T-helper 1 cell treated with Interleukin-12 subunit alpha and Interleukin-12 subunit beta and Interleukin-4 antibody, amounts not matched to agents 30 μg/mL and 1 μg/mL, for 36 hours (primary cell): ENCODE results near the gene MMP20.
A peak's percentile ranks its signal among the peaks of the same experiment; 100 is the strongest.

ENCODE experiments used
- H3K27ac Mint-ChIP-seq: one replicate; pipeline ENCODE4 v1.8.0; 2021; ENCODE audit warnings: mild to moderate bottlenecking, mixed read lengths
- H3K27me3 Mint-ChIP-seq: one replicate; pipeline ENCODE4 v1.8.0; 2021; ENCODE audit warnings: low read depth, mixed read lengths
- H3K36me3 Mint-ChIP-seq: one replicate; pipeline ENCODE4 v1.8.0; 2021; ENCODE audit warnings: low read depth, mixed read lengths
- H3K4me1 Mint-ChIP-seq: one replicate; pipeline ENCODE4 v1.8.0; 2021; ENCODE audit warnings: low read depth, mixed read lengths
- H3K4me3 Mint-ChIP-seq: one replicate; pipeline ENCODE4 v1.8.0; 2021; ENCODE audit warnings: mild to moderate bottlenecking, moderate library complexity, mixed read lengths
- H3K9me3 Mint-ChIP-seq: one replicate; pipeline ENCODE4 v1.8.0; 2021; ENCODE audit warnings: mixed read lengths

MMP20 gene

GRCh38 chr11:102572554-102573220 lies 52.4 kb downstream of the MMP20 start:
- Mint-ChIP-seq H3K36me3 (peaks cover 13% of the 10 kb centered on the region), H3K9me3 (peaks cover 44% of the 10 kb centered on the region), H3K27me3 (no peaks in the 10 kb centered on the region), H3K4me3 (no peak overlapping the region), H3K27ac (no peak overlapping the region), H3K4me1 (peaks cover 21% of the 10 kb centered on the region)

- Mint-ChIP-seq H3K27ac (no peak overlapping the region), H3K4me1 (peaks cover 2% of the 10 kb centered on the region), H3K4me3 (no peak overlapping the region), H3K27me3 (no peaks in the 10 kb centered on the region), H3K9me3 (peaks cover 45% of the 10 kb centered on the region), H3K36me3 (peaks cover 15% of the 10 kb centered on the region)
Measured at GRCh38 chr11:102568851-102569250, 56.3 kb downstream of the MMP20 start.

DNA sequence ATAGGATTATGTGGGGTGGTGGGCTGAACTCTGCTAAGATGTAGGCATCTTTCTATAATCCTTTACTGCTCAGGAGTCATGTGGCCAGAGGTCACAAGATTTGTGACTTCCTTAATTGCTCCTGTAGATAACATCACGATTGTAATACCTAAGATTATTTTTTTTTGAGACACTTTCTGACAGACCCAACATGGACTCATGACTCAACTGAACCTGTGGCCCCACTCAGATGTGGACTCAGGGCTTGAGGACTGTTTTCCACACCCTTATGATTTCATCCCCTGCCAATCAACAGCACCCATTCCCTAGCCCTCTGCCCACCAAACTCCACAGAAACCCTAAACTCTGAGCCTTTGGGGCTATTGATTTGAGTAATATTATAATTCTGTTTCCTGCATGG lies 59.0 kb downstream of the MMP20 start:
- peaks cover 34% of the 10 kb centered on the region for H3K9me3 Mint-ChIP-seq
- H3K4me1 Mint-ChIP-seq = peaks cover 23% of the 10 kb centered on the region
- H3K4me3 Mint-ChIP-seq = no peak overlapping the region
- H3K27ac Mint-ChIP-seq = no peak overlapping the region
- H3K36me3 Mint-ChIP-seq = peaks cover 17% of the 10 kb centered on the region
- H3K27me3 Mint-ChIP-seq = peaks cover 14% of the 10 kb centered on the region

- H3K4me3 Mint-ChIP-seq = no peak overlapping the region
- H3K27me3 Mint-ChIP-seq = peaks cover 14% of the 10 kb centered on the region
- H3K9me3 Mint-ChIP-seq = peaks cover 26% of the 10 kb centered on the region
- H3K27ac Mint-ChIP-seq = no peak overlapping the region
- peaks cover 15% of the 10 kb centered on the region for H3K36me3 Mint-ChIP-seq
- H3K4me1 Mint-ChIP-seq = peaks cover 39% of the 10 kb centered on the region
Measured at GRCh38 chr11:102564110-102564509, 61.0 kb downstream of the MMP20 start.

DNA sequence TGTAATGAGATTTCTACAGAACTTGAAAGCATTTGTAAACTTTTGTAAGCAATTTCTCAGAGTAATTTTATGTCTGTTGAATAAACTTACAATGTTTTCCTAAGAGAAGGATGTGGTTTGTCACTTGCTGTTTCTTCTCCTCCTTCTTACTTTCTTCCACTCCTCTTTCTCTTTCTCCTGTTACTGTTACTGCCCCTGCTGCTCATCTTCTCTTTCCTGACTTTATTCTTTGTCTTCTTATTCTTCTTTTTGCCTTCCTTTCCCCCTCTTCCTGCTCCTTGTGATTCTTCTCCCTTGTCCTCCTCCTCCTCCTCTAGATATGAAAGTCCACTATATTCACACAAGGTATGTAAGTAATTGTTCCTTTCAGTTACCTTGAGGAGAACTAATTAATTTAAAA lies 63.5 kb downstream of the MMP20 start:
- H3K27ac Mint-ChIP-seq = peak overlapping the region; percentile 28
- peak overlapping the region; percentile 47 for H3K4me3 Mint-ChIP-seq
- H3K27me3 Mint-ChIP-seq = peaks cover 14% of the 10 kb centered on the region
- peaks cover 7% of the 10 kb centered on the region for H3K36me3 Mint-ChIP-seq
- peaks cover 5% of the 10 kb centered on the region for H3K9me3 Mint-ChIP-seq
- peaks cover 40% of the 10 kb centered on the region for H3K4me1 Mint-ChIP-seq

GRCh38 chr11:102560555-102561011 lies 64.5 kb downstream of the MMP20 start:
- Mint-ChIP-seq H3K4me3 (peak overlapping the region; percentile 65), H3K9me3 (no peaks in the 10 kb centered on the region), H3K4me1 (peaks cover 40% of the 10 kb centered on the region), H3K27ac (peak overlapping the region; percentile 50), H3K36me3 (peaks cover 7% of the 10 kb centered on the region), H3K27me3 (peaks cover 14% of the 10 kb centered on the region)

DNA sequence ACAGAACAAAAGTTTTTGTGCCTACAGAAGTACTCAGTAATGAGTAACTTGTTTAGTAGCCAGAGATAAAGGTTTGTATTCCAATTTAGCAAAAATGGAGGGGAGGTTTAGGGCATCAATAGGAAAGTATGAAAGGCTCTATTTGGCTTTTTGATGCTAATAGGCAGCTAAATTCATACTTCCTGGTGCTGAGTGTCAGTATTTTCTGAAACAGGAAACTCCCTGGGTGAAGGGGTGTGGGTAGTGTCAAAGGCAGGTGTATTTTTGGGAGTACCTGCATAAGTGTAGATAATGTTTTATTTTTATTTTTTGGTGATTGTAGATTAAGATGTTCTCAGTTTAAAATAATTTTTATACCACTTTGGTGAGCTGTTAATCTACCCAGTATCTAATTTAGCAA lies 65.3 kb downstream of the MMP20 start:
- peaks cover 7% of the 10 kb centered on the region for H3K36me3 Mint-ChIP-seq
- no peak overlapping the region for H3K4me3 Mint-ChIP-seq
- peaks cover 40% of the 10 kb centered on the region for H3K4me1 Mint-ChIP-seq
- peaks cover 18% of the 10 kb centered on the region for H3K27me3 Mint-ChIP-seq
- no peaks in the 10 kb centered on the region for H3K9me3 Mint-ChIP-seq
- H3K27ac Mint-ChIP-seq = no peak overlapping the region

DNA sequence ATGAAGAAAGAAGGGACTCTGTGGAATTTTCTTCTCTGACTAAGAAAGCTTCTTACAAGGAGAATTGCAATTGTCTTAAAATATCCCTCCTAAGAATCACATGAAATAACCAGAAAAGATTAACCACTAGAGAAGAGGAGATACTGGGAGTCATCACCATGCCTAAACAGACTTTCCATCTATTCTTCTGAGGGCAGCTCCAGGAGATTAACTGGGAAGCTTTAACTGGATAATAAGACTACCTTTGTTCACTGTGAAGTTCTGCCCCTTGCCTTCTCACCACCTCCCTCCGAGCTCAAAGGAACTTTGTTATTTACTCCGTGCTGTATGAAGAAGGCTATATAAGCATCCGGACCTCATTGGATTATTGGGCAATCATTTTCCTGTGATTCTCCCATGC lies 70.0 kb downstream of the MMP20 start:
- Mint-ChIP-seq H3K27ac (no peak overlapping the region), H3K36me3 (peaks cover 5% of the 10 kb centered on the region)

DNA sequence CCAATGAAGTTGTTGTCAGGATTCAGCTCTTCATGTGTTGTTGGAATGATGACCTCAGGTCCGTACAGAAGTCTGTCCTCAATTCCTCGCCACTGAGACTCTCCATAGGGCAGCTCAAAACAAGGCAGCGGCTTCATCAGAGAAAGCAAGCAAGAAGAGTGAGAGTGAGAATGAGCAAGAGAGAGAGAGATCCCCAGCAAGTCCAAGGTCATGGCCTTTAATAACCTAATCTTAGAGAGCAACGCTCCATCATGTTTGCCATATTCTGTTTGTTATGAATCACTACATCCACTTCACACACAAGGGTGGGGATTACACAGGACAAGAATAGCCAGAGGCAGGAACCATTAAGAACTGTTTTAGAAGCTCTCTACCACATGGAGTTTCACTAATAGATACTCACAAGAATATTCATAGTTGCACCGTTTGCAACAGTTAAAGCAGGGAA lies 71.3 kb downstream of the MMP20 start:
- Mint-ChIP-seq H3K4me1 (no peaks in the 10 kb centered on the region), H3K27me3 (peaks cover 7% of the 10 kb centered on the region), H3K9me3 (no peaks in the 10 kb centered on the region), H3K27ac (no peak overlapping the region), H3K4me3 (no peak overlapping the region), H3K36me3 (no peaks in the 10 kb centered on the region)

More for the DNA sequence above, 70.0 kb downstream of the MMP20 start:
- Mint-ChIP-seq H3K4me1 (peaks cover 10% of the 10 kb centered on the region), H3K27me3 (peaks cover 7% of the 10 kb centered on the region), H3K9me3 (no peaks in the 10 kb centered on the region), H3K4me3 (no peak overlapping the region)

DNA sequence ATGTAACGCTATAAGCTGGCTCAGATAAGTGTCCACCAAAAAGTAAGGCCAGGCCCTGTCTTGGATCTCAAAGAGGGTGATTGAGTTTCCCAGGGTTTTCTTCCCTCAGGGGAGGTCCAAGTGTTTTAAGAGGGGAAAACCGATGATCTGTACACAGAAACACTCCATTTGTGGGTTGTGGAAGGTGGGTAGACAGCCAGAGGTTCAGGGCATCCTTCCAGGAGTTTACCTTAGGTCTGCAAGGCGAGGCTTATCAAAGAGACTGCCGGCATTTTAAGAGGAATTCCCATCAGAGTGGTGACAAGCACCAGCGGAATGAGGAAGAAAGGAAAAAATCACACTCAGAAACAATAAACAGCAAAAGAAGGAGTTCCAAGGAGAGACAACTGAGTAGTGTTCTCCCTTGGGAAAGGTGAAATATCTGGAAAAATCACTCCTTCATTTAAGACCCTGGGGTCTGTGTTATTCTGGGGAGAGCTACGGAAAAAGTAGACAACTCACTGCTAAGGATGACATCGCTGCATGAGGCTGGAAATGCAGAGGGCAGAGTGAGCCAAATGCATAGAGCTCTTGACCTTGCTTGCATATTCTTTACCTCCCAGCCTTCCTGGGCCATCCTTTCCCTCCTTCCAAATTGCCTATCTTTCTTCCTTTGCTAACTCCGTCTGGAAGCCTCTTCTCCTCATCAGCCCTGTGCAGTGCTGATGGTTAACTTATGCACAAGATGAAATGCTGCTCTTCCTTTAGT lies 72.5 kb downstream of the MMP20 start:
- Mint-ChIP-seq H3K4me3 (no peak overlapping the region), H3K36me3 (no peaks in the 10 kb centered on the region), H3K27ac (no peak overlapping the region)

DNA sequence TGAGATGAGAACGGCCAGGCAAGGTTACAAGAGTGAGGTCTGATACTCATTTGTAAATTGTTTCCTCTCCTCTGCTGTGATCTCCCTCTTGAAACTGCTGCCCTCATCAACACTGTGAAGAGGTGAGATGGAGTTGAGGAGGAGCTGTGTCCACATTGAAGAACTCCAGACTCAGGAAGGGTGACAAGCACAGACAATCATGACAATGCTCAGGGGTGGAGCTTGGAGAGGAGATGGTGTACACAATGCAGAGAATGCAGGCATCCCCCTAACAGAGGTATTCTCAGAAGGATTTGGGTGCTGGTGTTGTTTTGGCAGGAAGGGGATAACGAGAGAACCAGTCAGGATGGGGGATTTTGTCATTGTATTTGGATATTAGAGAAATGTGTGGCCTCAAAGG lies 73.1 kb downstream of the MMP20 start:
- Mint-ChIP-seq H3K27ac (no peak overlapping the region), H3K4me3 (no peak overlapping the region)

More for the DNA sequence above, 72.5 kb downstream of the MMP20 start:
- Mint-ChIP-seq H3K4me1 (no peaks in the 10 kb centered on the region), H3K9me3 (no peaks in the 10 kb centered on the region), H3K27me3 (peaks cover 7% of the 10 kb centered on the region)

DNA sequence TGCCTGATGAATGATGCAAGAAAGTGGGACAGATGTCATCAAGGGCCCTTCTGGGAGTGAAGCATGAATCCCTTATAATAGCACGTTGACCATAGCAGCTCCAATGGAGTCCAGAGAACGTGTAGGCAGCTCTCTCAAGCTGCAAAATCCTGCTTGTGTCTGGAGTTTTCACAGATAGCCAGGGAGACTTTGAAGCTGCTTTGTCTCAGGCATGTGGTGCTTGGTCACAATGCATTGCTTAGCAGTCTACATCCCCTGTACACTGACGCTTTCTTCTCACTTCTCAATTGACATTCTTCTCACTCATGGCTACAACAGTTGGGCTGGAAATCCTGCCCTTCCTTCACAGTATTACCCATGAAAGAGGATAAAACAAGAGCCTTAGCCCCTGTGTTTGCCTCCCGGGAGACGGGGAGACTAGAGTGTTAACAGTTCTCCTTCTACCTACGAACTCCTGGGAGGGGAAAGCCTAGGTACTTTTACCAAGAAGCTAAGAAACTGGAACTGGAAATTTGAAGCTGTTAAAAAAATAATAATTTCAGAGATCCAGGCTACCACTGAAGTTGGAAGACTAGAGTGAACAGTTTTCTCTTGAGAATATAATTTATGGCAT lies 73.9 kb downstream of the MMP20 start:
- Mint-ChIP-seq H3K27ac (no peak overlapping the region), H3K9me3 (no peaks in the 10 kb centered on the region)

More for the DNA sequence above, 73.1 kb downstream of the MMP20 start:
- peaks cover 7% of the 10 kb centered on the region for H3K27me3 Mint-ChIP-seq
- H3K4me1 Mint-ChIP-seq = no peaks in the 10 kb centered on the region
- no peaks in the 10 kb centered on the region for H3K36me3 Mint-ChIP-seq
- H3K9me3 Mint-ChIP-seq = no peaks in the 10 kb centered on the region

GRCh38 chr11:102546923-102547471 lies 78.1 kb downstream of the MMP20 start:
- Mint-ChIP-seq H3K27ac (no peak overlapping the region), H3K9me3 (no peaks in the 10 kb centered on the region), H3K36me3 (no peaks in the 10 kb centered on the region), H3K4me1 (peaks cover 3% of the 10 kb centered on the region), H3K27me3 (peaks cover 2% of the 10 kb centered on the region), H3K4me3 (no peak overlapping the region)

More for the DNA sequence above, 73.9 kb downstream of the MMP20 start:
- Mint-ChIP-seq H3K4me3 (no peak overlapping the region), H3K27me3 (peaks cover 7% of the 10 kb centered on the region), H3K36me3 (no peaks in the 10 kb centered on the region), H3K4me1 (no peaks in the 10 kb centered on the region)

DNA sequence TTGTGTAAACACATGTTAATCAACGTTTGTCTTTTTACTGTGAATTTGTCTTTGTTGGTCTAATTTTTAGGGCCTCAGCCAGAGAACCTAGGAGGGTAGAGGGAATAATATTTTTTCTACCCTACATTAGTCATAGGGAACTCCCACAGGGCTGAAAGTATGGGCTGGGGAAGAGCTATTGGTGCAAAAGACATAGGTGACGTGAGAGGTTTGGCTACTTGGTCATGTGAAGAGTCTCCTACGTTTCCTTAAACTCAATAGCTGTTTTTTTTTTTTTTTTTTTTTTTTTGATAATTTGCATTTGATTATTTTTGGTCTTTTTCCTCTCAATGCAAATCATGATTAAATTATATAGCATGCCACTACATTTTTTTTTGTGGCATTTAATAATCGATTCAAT lies 78.7 kb downstream of the MMP20 start:
- Mint-ChIP-seq H3K4me1 (peaks cover 3% of the 10 kb centered on the region), H3K27me3 (no peaks in the 10 kb centered on the region)

More for the DNA sequence above, 78.7 kb downstream of the MMP20 start:
- Mint-ChIP-seq H3K9me3 (no peaks in the 10 kb centered on the region), H3K4me3 (no peak overlapping the region), H3K27ac (no peak overlapping the region), H3K36me3 (no peaks in the 10 kb centered on the region)
